CD1c-positive myeloid dendritic cell (primary cell): ENCODE data around the gene DKK2.

ENCODE experiments used
- DNase-seq: peaks from one replicate; pipeline ENCODE4 v3.0.0-alpha.2; 2016; ENCODE audit errors: extremely low spot score

Gene DKK2

GRCh38 chr4:107035819-107036583 is at the start of gene DKK2:
Gene DKK2, minus strand, starts transcription at chr4:107036313. Its CDS starts 722 bp downstream, at chr4:107035591.
- DNase-seq: peak; percentile 41

- no peak for DNase-seq
Observed at GRCh38 chr4:107077192-107077591, 41.1 kb upstream of the DKK2 start.

- DNase-seq: no peak
Observed at GRCh38 chr4:107072836-107073736, 37.0 kb upstream of the DKK2 start.

GRCh38 chr4:107071108-107071507 is 35.0 kb upstream of the DKK2 start:
- no peak for DNase-seq

GRCh38 chr4:107069049-107069448 is 32.9 kb upstream of the DKK2 start:
- DNase-seq: peak; percentile 36

- no peak for DNase-seq
Observed at GRCh38 chr4:107068116-107068515, 32.0 kb upstream of the DKK2 start.

- DNase-seq: peak; percentile 21
Observed at GRCh38 chr4:107066621-107067020, 30.5 kb upstream of the DKK2 start.

GRCh38 chr4:107065201-107065600 is 29.1 kb upstream of the DKK2 start:
- DNase-seq: peak; percentile 8

GRCh38 chr4:107060388-107060787 is 24.3 kb upstream of the DKK2 start:
- DNase-seq: no peak

GRCh38 chr4:107058828-107059227 is 22.7 kb upstream of the DKK2 start:
- no peak for DNase-seq

- DNase-seq: no peak
Observed at GRCh38 chr4:107050525-107051135, 14.5 kb upstream of the DKK2 start.

- DNase-seq: no peak
Observed at GRCh38 chr4:107046261-107046660, 10.1 kb upstream of the DKK2 start.

- DNase-seq: no peak
Observed at GRCh38 chr4:107044170-107044569, 8.1 kb upstream of the DKK2 start.

- no peak for DNase-seq
Observed at GRCh38 chr4:107037199-107037584, 1.1 kb upstream of the DKK2 start.

GRCh38 chr4:107036584-107037198 is 578 bp upstream of the DKK2 start:
- no peak for DNase-seq

- DNase-seq: no peak
Observed at GRCh38 chr4:107034996-107035818, 906 bp downstream of the DKK2 start.

GRCh38 chr4:107034091-107034995 is 1.8 kb downstream of the DKK2 start:
- DNase-seq: peak; percentile 4

GRCh38 chr4:107027379-107027778 is 8.7 kb downstream of the DKK2 start:
- no peak for DNase-seq

- DNase-seq: no peak
Observed at GRCh38 chr4:107018344-107018735, 17.8 kb downstream of the DKK2 start.
